Vagina (tissue), 2 donors: ENCODE results near the gene PDX1.

ENCODE experiments used
- CTCF ChIP-seq, 3 experiments: fragments of 450-650 bp in 2 of 3; fragments of 200-600 bp in 1 of 3; sonication (generic) in 1 of 3; IDR thresholded peaks; one replicate each; pipeline ENCODE4 v1.5.1; 2017 to 2019; ENCODE audit warnings: antibody characterized with exemption in 3 of 3, mild to moderate bottlenecking in 2 of 3, moderate library complexity in 2 of 3
- POLR2A ChIP-seq, 2 donors: fragments of 450-650 bp; IDR thresholded peaks; one replicate each; pipeline ENCODE4 v1.6.1; 2017; ENCODE audit warnings: antibody characterized with exemption in 2 of 2, mild to moderate bottlenecking in 2 of 2, moderate library complexity in 2 of 2

GRCh38 chr13:27970382-27971235 lies 50.8 kb downstream of the PDX1 start:
- TF ChIP-seq CTCF (IDR thresholded peaks at IDR 0.05), result no peak
- TF ChIP-seq POLR2A (IDR thresholded peaks at IDR 0.05), result no peak
